AML-193 (cell line): Measurements from ENCODE around the gene SF3A1.
"Not testable (repeated sequence)": the region's sequence is repeated elsewhere in the genome, so short reads cannot be mapped to it uniquely, and the experiment has no call there.

ENCODE experiments used
- DNase-seq, 2 experiments: peaks; one replicate each; lab custom pipeline; 2025; lab: John Stamatoyannopoulos, UW

SF3A1 gene

DNA sequence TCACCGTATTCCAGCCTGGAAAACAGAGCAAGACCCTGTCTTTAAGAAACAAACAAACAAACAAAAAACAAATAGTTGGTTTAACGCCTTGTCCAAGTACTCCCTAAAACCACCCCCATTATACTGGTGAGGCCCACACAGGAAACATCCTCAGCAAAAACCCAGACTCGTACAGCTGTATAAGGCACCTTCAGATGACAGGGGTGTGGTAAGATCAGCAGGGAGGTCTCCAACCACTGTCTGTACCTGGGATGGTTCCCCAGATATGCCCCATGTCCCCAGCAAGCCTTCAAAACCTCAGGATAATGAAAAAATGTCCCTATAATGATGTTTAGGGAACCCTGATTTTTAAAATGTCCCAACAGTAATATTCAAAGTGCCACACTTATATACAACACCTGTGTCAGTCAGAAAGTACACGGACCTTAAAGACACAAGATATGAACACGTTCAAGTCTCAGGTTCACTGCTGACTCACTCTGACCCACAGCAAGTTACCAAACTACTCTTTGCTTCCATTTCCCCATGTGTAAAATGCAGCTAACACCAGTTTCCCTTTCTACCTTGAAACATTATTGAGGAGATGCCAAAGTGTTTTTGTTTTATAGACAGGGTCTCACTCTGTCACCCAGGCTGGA lies 9.3 kb downstream of the SF3A1 start:
- DNase-seq = no peak

DNA sequence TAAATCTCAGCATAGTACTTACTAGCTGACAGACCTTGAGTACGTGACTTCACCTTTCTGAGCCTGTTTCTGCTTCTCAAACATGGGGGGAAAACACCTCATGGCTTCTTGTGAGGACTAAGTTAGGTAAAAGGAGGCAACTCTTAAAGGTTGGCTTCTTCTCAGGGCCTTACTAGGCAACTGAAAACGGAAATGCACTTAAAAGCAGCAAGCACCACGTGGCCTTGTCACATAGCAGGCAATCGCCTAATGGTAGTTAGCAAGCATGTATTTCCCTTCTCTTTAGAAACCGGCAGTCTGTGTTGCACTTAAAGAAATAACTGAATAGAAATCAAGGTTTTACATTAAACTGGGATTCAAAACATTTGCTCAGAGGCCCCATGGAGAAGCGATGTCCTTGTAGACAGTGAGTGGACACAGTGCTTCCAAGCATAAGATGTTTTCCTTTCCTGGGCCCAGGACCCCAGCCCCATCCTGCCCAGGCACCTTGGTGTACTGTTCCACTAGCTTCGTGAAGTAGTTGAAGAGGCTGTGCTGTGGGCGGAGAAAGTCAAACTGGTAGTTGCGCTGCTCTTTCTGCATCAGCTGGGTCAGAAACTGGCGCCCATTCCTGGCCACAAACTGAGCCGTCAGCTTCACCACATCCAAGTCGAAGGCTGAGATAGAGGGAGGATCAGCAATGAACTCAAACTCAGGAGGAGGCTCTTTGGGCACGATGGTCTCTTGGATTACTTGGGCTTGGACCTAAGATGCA lies 12.1 kb downstream of the SF3A1 start:
- no peak for DNase-seq

DNA sequence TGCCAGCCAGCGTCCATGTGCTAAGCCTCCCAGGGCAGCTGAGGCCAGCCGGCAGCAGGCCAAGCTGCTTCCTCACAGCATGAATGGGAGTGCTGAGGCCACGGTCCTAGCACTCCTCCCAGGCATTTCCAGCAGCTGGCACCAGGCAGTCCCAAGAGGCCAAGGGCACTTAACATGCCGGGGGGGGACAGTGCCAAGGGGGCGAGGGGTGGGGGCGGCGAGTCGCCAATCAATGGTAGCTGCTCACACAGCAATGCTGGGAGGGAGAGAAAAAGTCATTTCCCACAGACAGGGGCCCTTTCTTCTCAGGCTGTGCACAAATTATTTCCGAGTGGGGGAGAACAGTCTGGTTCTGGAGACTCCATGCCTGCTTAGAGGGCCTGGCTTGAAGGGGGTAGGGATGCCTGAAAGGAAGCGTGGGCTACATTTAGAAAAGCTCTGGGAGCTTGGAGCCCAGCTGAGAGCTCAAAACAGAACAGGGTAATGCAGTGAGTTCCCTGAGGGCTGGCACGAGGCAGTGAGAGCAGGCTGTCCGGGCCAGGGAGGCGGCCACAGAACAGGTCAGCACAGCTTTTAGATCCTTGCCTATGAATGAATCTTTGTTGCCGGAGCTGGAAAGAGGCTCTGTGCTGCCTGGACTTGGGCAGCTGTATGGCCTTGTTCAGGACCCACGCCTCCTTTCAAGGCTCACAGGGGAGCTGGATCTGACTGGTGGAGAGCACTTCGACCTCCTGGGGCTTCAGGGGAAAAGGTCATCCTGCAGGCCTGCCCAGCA lies 15.6 kb downstream of the SF3A1 start:
- no peak for DNase-seq

DNA sequence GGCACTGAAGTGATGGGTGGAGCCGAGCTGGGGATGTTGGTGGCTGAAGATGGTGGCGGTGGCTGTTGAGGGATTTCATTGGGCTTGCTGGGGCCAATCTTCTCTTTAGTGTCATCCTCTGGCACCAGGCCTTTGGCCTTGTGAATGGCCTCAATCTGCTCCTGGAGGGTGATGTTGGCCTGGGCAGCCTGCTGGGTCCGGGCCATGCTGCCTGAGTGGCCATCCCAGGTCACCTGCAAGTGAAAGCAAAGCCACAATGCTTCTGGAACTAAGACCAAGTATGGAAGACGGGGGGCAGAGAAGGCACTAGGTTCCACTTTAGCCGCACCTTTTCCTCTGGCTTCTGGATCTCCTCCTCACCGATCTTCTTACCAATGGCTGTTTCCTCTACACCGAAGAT lies 17.9 kb downstream of the SF3A1 start:
- no peak for DNase-seq

DNA sequence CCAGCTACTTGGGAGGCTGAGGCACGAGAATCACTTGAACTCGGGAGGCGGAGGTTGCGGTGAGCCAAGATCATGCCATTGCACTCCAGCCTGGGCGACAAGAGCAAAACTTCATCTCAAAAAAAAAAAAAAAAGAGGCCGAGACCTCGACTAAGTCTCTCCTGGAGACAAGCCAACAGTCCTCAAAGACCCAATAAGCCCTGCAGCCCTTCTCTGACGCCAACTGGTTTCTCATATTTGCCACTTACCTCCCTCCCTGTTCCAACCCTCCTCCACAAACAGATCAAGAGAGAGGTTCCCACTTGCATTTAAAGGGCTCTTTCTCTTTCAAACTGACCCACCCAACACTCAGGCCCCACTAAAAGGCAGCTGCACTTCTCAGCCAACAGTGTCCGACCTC lies 18.4 kb downstream of the SF3A1 start:
- DNase-seq = not testable (repeated sequence)

DNA sequence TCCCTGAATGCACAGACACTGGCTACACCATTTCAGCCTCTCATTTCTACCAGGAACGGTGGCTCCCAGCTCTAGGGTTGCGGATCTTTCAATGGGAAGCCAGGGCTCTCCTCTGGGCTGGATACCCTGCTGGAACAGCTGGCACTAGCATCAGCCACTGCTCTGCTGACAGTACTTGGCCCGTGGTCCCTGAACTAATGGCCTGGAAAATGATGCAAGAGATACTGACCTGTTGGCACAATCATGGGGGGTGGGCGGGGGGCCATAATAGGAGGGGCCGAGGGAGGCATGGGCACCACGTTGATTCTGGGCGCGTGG lies 19.3 kb downstream of the SF3A1 start:
- no peak for DNase-seq

DNA sequence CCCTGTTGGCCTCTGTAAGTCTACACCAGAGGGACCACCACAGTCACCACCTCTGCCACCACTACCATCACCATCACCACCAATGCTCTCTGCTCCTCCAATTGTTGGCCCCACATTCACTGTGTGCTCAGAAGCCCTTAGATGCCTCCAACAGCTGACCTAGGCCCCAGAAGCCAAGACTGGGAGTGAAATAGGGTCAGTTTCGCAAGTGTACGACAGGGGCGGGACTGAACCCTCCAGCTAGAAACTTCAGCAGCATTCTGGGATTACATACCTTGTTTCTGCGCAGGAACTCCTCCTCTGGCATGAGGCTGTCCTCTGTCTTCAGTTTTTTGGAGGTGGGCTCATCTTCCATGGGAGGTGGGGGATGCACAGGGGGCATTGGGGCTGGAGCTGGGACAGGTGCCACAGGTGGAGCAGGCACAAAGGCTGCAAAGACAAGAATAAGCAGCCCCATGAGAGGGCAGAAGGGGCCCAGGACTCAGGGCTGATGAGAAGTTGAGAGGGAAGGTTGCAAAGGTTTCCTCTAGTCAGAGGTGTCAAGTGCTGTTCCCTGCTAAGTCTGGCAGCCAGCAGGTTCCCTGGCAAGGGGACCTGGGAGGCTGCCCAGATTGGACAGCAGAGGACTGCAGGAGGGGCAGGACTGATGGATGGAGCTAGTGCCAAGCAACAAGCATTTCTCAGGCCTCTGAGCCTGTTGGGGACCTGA lies 19.8 kb downstream of the SF3A1 start:
- no peak for DNase-seq

DNA sequence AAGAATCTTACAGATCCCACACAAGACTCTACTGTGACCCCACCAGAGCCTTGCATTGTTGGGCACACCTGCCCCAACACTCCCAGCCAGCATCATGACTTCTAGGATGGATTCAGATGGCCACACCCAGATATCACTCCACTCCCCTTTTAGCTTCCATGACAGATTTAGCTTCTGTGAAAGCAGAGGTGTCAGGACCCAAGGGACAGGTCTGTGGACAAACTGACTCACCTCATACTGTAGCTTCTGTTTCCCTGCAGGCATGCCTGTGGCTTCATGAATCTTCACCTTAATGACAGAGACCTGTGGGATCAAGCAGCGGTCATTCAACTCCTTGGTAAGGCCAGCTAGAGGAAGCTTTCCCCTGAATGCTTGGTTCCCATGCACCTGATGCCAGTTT lies 21.5 kb downstream of the SF3A1 start:
- DNase-seq = no peak

DNA sequence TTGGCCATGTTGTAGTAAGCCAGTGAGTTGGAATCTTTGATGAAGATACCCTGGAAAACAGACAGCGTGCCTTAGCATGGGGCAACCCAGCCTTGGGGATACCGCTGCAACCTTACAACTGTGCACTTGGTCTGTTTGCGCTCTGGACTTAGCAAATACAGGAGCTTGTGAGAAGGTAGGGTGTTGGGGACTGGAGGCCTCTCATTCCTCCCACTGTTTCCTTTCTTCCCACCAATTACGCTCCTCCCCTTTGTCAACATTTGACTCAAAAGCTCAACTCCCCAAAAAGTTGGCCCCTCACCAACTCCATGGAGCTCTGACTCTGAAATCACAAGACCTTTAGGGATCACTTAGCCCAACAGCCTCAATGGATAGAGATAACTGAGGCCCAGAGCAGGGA lies 22.0 kb downstream of the SF3A1 start:
- no peak for DNase-seq

DNA sequence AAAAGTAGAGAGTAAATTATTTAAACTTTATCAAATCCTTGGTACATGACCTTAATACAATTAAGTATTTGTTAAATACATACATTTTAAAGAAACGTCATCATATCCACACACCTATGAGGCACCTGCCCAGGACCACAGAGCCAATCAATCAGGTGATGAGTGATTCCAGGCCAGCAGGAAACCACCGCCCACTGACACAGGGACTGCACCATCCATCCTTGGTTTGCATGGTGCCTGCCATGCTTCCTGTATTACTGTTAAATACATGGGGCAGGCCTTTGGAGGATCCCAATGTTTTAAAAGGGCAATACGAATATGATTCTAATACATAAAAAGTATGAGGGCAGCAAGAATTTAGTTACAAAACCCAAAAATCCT lies 23.0 kb downstream of the SF3A1 start:
- no peak for DNase-seq

DNA sequence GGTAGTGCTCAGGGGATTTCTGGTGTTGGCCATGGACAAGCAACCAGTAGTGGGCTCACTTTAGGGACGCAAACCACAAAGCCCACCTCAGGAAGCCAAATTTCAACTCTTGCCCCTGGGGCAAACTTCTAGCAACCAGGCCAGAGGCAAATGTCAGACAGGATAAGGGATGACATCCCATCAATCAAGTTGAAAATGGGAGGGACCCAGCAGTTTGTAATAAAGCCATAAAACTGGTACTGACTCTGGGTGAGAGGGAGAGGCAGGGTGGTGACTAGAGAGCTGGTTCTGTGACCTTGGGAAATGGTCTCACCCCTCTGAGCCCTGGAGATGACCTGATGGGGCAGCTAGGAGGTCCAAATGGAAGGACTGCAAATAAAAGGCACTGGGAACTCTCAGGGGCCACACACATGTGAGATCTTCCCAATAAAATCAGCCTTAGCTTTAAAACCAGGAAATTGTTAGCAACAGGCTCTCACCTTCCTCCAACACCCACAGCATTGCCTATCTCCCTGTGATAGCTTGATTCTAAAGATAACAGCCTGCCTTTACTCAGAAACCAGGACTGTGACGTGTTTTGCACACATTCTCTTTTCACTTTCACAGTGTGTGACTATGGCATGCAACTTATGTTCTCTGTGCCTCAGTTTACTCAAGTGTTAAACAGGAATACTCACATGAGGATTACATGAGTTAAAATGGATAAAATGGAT lies 23.5 kb downstream of the SF3A1 start:
- no peak for DNase-seq

DNA sequence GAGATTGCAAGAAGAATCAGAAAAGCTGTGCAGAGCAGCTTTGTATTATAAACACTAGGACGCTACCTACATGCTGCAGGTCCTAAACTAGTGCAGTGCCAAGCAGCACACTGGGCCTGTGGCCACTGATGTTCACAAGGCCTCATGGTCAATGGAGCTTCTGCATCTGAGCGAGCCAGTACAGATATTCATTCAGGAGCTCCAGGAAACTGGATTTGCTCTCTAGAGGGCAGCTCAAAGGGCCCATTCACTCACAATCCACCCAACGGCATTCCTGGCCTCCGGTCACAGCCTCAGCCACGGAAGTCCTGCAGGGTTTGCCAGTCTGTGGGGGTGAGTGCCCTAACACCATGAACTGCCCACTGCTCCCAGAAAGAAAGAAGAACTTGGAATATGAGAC lies 24.1 kb downstream of the SF3A1 start:
- DNase-seq = no peak

DNA sequence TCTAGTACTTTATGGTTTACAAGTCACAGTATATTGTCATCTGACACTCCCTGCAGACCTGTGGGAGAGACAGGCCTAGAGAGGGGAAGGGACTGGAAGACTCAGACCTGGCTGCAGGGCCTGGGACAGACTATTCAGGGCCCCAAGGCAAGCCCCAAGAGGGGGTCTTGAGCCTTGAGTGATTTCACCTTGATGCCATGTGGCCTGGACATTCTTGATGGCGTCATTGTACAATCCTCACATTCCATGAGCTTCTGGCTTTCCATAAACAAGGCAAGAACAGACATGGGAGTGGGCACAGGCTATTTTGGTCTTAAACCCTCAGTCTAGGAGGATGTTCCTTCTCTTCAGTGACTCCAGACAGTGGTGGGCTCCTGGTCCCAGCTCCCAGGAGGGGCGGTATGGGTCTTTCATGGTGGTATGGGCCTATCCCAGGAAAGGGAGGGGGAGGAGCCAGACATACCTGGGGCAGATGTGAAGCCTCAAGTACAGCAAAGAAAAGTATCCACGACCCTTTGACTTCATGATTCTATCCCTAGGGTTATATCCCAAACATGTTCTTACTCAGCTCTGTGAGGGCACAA lies 28.1 kb downstream of the SF3A1 start:
- DNase-seq = no peak

DNA sequence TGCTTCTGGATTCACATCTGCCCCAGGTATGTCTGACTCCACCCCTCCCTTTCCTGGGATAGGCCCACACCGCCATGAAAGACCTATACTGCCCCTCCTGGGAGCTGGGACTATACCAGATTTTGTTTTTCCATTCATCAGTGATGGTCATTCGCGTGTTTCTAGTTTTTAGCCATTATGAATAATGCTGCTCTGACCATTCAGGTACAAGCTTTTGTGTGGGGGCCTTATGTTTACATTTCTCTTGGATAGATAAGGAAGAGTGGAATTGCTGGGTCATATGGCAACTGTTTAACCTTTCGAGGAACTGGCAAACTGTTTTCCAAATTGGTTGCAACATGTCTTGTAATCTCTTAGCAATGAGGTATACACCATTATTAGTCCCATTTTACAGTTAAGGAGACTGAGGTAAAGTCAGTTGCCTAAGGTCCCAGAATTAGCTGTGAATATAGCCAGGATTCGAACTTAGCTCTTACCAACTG lies 28.8 kb downstream of the SF3A1 start:
- DNase-seq = no peak

DNA sequence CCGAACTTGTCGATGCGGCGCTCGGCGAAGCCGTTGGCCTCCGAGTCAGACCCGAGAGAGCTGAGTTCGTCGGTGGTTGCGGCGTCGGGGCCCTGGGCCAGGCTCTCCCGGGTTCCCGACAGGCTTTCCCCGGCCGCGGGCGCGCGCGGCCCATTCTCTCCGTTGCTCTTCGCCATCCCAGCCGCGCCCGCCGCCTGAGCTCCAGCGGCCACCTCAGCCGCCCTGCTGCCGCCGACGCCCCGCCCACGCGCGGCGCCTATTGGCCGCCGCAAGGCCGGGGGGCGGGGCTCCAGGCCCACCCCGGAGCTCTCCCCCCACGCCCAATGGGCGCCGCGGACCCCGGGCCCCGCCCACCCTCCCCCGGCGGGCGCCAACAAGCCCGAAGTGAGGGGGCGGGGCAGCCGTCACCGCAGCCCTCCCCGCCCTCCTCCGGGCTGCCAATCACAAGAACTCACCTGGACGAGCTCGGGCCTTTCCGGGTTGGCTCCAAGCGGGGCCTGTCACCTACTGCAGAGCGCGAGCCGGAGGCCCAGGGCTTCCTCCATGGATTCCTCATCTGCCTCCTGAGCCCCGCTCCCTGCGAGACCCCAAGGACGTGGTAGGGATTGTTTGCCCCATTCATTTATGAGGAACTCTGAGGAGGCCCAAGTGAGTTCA lies 29.9 kb downstream of the SF3A1 start, which contains the start of gene TBC1D10A:
Gene TBC1D10A (minus strand): TSS at position 236 of the 657 bp plus-strand sequence. CDS start 60 bp downstream, at position 176.
- peak; percentile 80 to 83 for DNase-seq

DNA sequence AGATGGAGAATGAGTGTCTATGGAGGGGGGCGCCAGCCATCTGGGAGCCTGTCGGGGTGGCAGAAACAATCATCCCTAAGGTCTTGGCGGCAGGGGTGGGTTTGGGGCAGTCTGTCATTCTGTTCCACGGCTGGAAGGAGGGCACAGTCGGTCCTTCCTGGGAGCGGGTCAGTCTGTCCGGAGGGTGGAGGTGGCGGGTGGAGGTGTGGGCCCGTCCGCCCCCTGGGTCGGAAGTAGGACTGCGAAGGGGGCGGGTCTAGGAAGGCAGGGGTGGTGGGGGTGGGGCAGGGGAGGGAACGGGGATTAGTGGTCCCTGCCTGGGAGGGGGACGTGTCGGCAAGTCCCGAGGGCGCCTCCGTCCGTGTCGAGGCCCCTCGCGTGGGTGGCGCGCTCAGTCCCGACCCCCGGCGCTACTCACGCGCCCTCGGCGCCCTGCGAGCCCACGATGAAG lies 30.4 kb downstream of the SF3A1 start:
- no peak for DNase-seq

DNA sequence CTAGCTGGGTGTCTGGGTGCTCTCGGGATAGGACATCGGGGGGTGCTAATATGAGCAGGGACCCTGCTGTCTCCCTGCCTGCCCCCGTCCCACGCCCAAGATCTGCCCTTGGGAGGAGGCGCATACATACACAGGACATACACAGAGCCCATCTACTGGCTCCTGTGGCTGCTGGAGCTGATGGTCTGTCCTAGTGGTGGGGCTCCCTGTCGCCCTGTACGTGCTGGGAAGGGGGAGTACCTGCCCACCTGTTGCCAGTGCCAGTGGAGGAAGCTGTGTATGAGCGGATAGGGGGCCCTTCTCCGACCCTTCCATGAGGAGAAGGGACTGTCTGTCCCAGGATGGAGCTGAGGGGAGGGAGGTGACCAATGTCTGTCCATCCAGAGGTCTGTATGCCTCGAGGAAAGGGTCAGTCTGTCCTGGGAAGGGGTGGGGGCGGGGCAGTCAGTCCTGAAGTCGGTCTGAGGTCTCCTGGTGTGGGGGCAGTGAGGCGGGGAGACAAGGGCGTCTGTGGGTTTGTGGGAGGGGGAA lies 30.9 kb downstream of the SF3A1 start:
- no peak for DNase-seq

DNA sequence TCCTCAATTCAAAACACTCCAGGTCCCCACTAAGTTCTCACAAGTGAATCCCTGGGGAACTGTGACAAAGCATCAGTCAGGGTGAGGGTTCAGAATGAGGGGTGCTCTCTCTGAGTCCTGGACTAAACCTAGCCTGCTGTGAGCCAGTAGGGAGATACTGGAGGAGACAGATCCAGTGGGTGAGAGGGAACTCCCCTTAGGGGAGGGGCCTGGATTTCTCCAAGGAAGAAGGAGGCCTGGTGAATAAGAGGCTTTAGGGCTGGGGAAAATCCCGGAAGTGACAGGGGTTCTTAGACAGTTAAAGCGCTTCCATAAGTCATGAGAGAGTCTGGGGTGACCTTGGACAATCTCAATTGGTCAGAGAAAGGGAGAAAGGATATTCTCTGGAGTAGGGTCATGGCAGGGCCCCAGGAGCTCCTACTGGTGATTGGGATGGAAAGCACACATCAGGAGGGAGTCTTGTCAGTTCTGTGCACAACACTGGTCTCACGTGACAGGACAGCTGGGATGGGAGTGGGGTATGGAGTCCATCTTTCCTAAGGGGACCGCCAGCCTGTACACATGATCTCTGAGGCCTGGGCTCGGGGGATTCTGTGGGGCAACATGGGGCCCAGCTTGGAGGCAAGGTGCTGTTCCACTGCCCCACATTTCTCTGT lies 31.5 kb downstream of the SF3A1 start:
- no peak for DNase-seq

DNA sequence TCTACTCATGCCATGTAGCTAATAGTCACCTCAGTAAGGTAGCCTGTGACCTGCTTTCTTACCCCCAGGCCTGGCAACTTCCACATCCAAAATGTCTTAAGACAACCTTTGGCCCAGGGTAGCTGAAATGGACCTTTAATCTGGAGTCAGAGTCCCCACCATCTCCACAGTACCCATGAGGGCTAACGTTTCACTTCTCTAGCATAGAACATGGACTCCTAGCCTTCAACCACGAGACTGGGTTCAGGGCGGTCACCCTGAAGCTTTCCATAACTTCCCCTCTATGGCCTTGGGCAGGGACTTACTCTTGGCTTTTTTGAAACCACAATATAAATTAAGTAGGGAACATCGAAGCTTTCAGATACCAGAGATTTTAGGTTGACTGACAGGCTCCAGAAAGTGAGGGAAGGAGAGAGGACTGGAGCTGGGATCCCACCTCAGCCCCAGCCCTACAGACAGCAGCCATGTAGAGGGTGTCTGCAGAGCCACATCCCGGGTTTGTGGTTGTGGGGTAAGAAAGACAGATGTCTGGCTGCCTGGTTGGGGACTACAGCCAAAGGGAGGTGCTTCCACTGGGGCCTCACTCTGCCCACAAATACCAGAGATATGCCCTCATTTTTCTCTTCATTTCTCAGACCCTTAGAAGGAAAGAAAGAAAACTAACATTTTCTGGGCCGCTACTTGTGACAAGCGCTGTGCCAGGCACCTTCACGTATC lies 32.5 kb downstream of the SF3A1 start:
- DNase-seq = no peak
